Trophoblast cell (in vitro differentiated cells and primary cell): ENCODE measurements around the gene LRCH1.

Source experiments
- DNase-seq, 2 donors: peaks; one replicate each; pipeline ENCODE4 v3.0.0-alpha.2; 2016
- H2AFZ ChIP-seq: 2 replicates; pipeline ENCODE4 v1.6.1; 2013; ENCODE audit warnings: low read length, moderate library complexity, mild to moderate bottlenecking; ENCODE audit not compliant: insufficient read depth, poor library complexity
- H2AK5ac ChIP-seq: 2 replicates; pipeline ENCODE4 v1.6.1; 2013; ENCODE audit warnings: mild to moderate bottlenecking, low read length
- H2BK120ac ChIP-seq: 2 replicates; pipeline ENCODE4 v1.6.1; 2013; ENCODE audit warnings: low read length, mild to moderate bottlenecking, moderate library complexity; ENCODE audit not compliant: insufficient read depth, poor library complexity
- H2BK12ac ChIP-seq: 2 replicates; pipeline ENCODE4 v1.6.1; 2013; ENCODE audit warnings: mild to moderate bottlenecking, low read length, moderate library complexity
- H2BK5ac ChIP-seq: 2 replicates; pipeline ENCODE4 v1.6.1; 2013; ENCODE audit warnings: low read length, low read depth, moderate library complexity, mild to moderate bottlenecking; ENCODE audit not compliant: poor library complexity
- H3K14ac ChIP-seq: 2 replicates; pipeline ENCODE4 v1.6.1; 2013; ENCODE audit warnings: mild to moderate bottlenecking, low read length
- H3K18ac ChIP-seq: 2 replicates; pipeline ENCODE4 v1.6.1; 2013; ENCODE audit warnings: mild to moderate bottlenecking, low read length
- H3K23ac ChIP-seq: 2 replicates; pipeline ENCODE4 v1.6.1; 2013; ENCODE audit warnings: low read length
- H3K27ac ChIP-seq: 2 replicates; pipeline ENCODE4 v1.5.1; 2013; ENCODE audit warnings: low read depth, mild to moderate bottlenecking, inconsistent platforms, low read length, moderate library complexity
- H3K27me3 ChIP-seq: 2 replicates; pipeline ENCODE4 v1.6.1; 2013; ENCODE audit warnings: inconsistent platforms, mild to moderate bottlenecking, low read length, moderate library complexity; ENCODE audit not compliant: insufficient read depth
- H3K36me3 ChIP-seq, 2 experiments: 1 replicate in 1 of 2; 2 replicates in 1 of 2; pipeline ENCODE4 v1.6.1; 2013; ENCODE audit warnings: low read length in 2 of 2, mild to moderate bottlenecking in 2 of 2, moderate library complexity in 1 of 2; ENCODE audit not compliant: insufficient read depth in 2 of 2, control insufficient read depth in 1 of 2
- H3K4ac ChIP-seq: 2 replicates; pipeline ENCODE4 v1.6.1; 2013; ENCODE audit warnings: low read depth, mild to moderate bottlenecking, low read length, moderate library complexity
- H3K4me1 ChIP-seq, 2 experiments: 1 replicate in 1 of 2; 2 replicates in 1 of 2; pipeline ENCODE4 v1.6.1; 2013; ENCODE audit warnings: low read length in 2 of 2, mild to moderate bottlenecking in 2 of 2, moderate library complexity in 1 of 2; ENCODE audit not compliant: insufficient read depth in 2 of 2, control insufficient read depth in 1 of 2
- H3K4me2 ChIP-seq: 2 replicates; pipeline ENCODE4 v1.6.1; 2013; ENCODE audit warnings: inconsistent platforms, mild to moderate bottlenecking, low read length, moderate library complexity
- H3K4me3 ChIP-seq: 2 replicates; pipeline ENCODE4 v1.5.1; 2013; ENCODE audit warnings: mild to moderate bottlenecking, low read depth, low read length, inconsistent platforms
- H3K79me1 ChIP-seq: one replicate; pipeline ENCODE4 v1.6.1; 2013; ENCODE audit warnings: low read length
- H3K79me2 ChIP-seq: 2 replicates; pipeline ENCODE4 v1.6.1; 2013; ENCODE audit warnings: low read length, mild to moderate bottlenecking; ENCODE audit not compliant: control insufficient read depth, insufficient read depth, poor library complexity
- H3K9ac ChIP-seq: 2 replicates; pipeline ENCODE4 v1.6.1; 2013; ENCODE audit warnings: mild to moderate bottlenecking, low read length
- H3K9me3 ChIP-seq: 2 replicates; pipeline ENCODE4 v1.6.1; 2013; ENCODE audit warnings: low read depth, mild to moderate bottlenecking, control low read depth, inconsistent platforms, low read length; ENCODE audit not compliant: insufficient read depth
- H4K12ac ChIP-seq: 2 replicates; pipeline ENCODE4 v1.6.1; 2013; ENCODE audit warnings: low read depth, mild to moderate bottlenecking, low read length, moderate library complexity
- H4K8ac ChIP-seq: 2 replicates; pipeline ENCODE4 v1.6.1; 2013; ENCODE audit warnings: low read depth, mild to moderate bottlenecking, low read length, moderate library complexity
- H4K91ac ChIP-seq: one replicate; pipeline ENCODE4 v1.6.1; 2013; ENCODE audit warnings: low read depth, mild to moderate bottlenecking, low read length, moderate library complexity
- WGBS: extraction: QIAGEN DNeasy Blood & Tissue Kit; methylation state at CpG from one replicate; pipeline ENCODE4 v1.1.7; 2013; ENCODE audit warnings: missing lambda C conversion rate; ENCODE audit not compliant: insufficient read length, insufficient coverage; ENCODE audit errors: extremely low coverage; 5-methylcytosine and 5-hydroxymethylcytosine counted together

LRCH1 gene

DNA sequence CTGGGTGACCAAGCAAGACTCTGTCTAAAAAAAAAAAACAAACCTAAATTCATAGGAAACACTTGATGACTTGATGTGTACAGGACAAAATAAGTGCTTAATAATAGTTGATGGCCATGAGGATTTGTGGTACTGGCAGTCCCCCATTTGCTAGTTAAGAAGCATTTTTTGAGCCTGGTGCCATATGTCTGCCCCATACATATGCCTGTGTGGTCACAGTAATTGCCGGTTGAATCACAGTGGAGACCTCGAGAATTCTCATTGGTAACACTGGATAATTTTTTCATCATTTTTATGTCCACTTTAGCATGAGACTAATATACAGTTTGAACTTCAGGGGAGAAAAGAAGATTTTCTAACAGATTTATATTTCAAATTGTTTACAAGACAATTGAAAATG is 79.2 kb downstream of the LRCH1 start:
- Histone ChIP-seq H3K27ac (peak overlapping the region; percentile 19), H2BK12ac (no peak overlapping the region), H3K23ac (no peak overlapping the region), H3K18ac (no peak overlapping the region), H3K4me1 (peaks cover 19 to 33% of the 10 kb centered on the region in 2 experiments), H3K36me3 (no peaks in the 10 kb centered on the region), H2AK5ac (no peak overlapping the region), H3K9ac (no peak overlapping the region), H3K79me1 (peaks cover 15% of the 10 kb centered on the region), H3K4me2 (no peak overlapping the region), H4K12ac (no peak overlapping the region), H3K27me3 (no peaks in the 10 kb centered on the region), H3K4me3 (no peak overlapping the region), H2BK120ac (peak overlapping the region; percentile 38), H2AFZ (no peak overlapping the region), H2BK5ac (no peak overlapping the region), H3K14ac (no peak overlapping the region), H3K4ac (peak overlapping the region; percentile 58), H3K9me3 (no peaks in the 10 kb centered on the region), H4K91ac (peak overlapping the region; percentile 51), H3K79me2 (peaks cover 19% of the 10 kb centered on the region), H4K8ac (no peak overlapping the region)
- no peak for DNase-seq
- no CpG with 5 or more reads among the region's 2 CpGs for WGBS

DNA sequence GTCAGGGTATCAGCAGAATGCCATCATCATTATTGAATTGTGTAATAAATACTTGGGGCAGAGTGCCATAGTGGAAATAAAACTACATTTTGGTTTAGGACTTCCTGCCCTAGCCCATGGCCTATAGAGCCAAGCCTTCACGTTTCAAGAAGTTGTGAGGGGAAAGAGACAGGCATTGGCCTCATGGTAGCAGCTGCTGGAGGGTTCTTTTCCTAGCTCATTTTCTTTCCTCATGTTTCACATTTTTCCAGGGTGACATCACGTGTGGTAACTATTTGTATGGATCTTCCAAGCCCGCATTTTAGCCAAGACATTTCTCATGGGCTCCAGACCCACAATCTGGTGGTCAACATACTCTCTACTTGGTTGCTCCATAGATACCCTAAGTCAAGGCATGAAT is 80.4 kb downstream of the LRCH1 start:
- H3K9me3 ChIP-seq, result no peaks in the 10 kb centered on the region
- H4K12ac ChIP-seq, result no peak overlapping the region
- no peaks in the 10 kb centered on the region for H3K27me3 ChIP-seq
- peak; percentile 83 to 97 for DNase-seq
- no peak overlapping the region for H3K9ac ChIP-seq
- no peak overlapping the region for H2BK120ac ChIP-seq
- no peak overlapping the region for H3K23ac ChIP-seq
- no peak overlapping the region for H2BK12ac ChIP-seq
- no peak overlapping the region for H3K4ac ChIP-seq
- no peak overlapping the region for H4K8ac ChIP-seq
- H3K4me2 ChIP-seq, result no peak overlapping the region
- peaks cover 21% of the 10 kb centered on the region for H3K79me2 ChIP-seq
- peak overlapping the region; percentile 81 for H4K91ac ChIP-seq
- no peak overlapping the region for H2AFZ ChIP-seq
- WGBS, result no CpG with 5 or more reads among the region's 3 CpGs
- H3K14ac ChIP-seq, result no peak overlapping the region
- H2AK5ac ChIP-seq, result no peak overlapping the region
- H3K18ac ChIP-seq, result no peak overlapping the region
- H2BK5ac ChIP-seq, result peak overlapping the region; percentile 38
- peaks cover 18% of the 10 kb centered on the region for H3K79me1 ChIP-seq
- peaks cover 19 to 32% of the 10 kb centered on the region in 2 experiments for H3K4me1 ChIP-seq
- H3K36me3 ChIP-seq, result no peaks in the 10 kb centered on the region
- H3K4me3 ChIP-seq, result no peak overlapping the region
- H3K27ac ChIP-seq, result peak overlapping the region; percentile 50

- Histone ChIP-seq H3K4ac (no peak overlapping the region), H3K4me1 (peaks cover 12 to 21% of the 10 kb centered on the region in 2 experiments), H4K12ac (no peak overlapping the region), H2AK5ac (no peak overlapping the region), H2AFZ (no peak overlapping the region), H2BK5ac (no peak overlapping the region), H3K79me2 (peaks cover 23% of the 10 kb centered on the region), H2BK120ac (no peak overlapping the region), H3K27ac (no peak overlapping the region), H3K4me2 (no peak overlapping the region), H3K23ac (no peak overlapping the region), H3K36me3 (no peaks in the 10 kb centered on the region), H3K4me3 (no peak overlapping the region), H3K14ac (no peak overlapping the region), H4K91ac (no peak overlapping the region), H4K8ac (no peak overlapping the region), H3K9ac (no peak overlapping the region), H3K79me1 (peaks cover 9% of the 10 kb centered on the region), H3K27me3 (no peaks in the 10 kb centered on the region), H3K9me3 (no peaks in the 10 kb centered on the region), H2BK12ac (no peak overlapping the region), H3K18ac (no peak overlapping the region)
- no CpG with 5 or more reads among the region's 2 CpGs for WGBS
- DNase-seq, result no peak
These were observed 83.5 kb downstream of the LRCH1 start for GRCh38 chr13:46636451-46636850.

DNA sequence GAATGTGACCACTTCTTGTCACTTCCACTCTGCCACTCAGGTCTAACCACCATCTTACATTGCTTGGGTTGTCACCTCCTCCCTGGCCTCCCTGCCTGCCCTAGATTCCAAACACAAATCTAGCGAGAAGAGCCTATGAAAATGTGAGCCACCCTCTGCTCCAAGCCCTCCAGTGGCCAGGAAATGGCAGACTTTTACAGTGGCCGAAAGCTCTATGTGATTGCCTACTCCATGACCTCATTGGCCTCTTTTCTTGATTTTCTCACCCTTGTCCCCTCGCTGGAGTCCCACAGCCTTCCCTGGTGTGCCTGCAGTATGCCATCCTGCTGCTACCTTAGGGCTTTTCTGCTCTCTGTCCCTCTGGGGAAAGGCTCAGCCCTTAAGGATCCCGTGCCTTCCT is 84.2 kb downstream of the LRCH1 start:
- Histone ChIP-seq H3K9ac (no peak overlapping the region), H2BK12ac (peak overlapping the region; percentile 15), H4K91ac (peak overlapping the region; percentile 19), H3K4me2 (no peak overlapping the region), H2AK5ac (no peak overlapping the region), H2BK5ac (no peak overlapping the region), H3K27ac (no peak overlapping the region), H3K18ac (peak overlapping the region; percentile 25), H3K9me3 (no peaks in the 10 kb centered on the region), H3K14ac (peak overlapping the region; percentile 32), H3K23ac (no peak overlapping the region), H3K36me3 (no peaks in the 10 kb centered on the region), H3K79me2 (peaks cover 21% of the 10 kb centered on the region), H3K4me3 (no peak overlapping the region), H4K12ac (peak overlapping the region; percentile 11), H3K4ac (peak overlapping the region; percentile 85), H2BK120ac (peak overlapping the region; percentile 68), H4K8ac (peak overlapping the region; percentile 48), H3K27me3 (no peaks in the 10 kb centered on the region), H2AFZ (no peak overlapping the region), H3K4me1 (peaks cover 12 to 23% of the 10 kb centered on the region in 2 experiments), H3K79me1 (peaks cover 11% of the 10 kb centered on the region)
- DNase-seq, result no peak
- WGBS, result no CpG with 5 or more reads among the region's 4 CpGs
